ENCODE data around the gene NKAIN2. TPM values are rescaled to one million over a fixed set of nuclear protein-coding genes. Genes with fewer than 3 reads are reported as not detected.

NKAIN2 gene
- total and polyA plus RNA-seq, 2 experiments from 2014 or later, result 0.22 TPM; not detected in 1

DNA sequence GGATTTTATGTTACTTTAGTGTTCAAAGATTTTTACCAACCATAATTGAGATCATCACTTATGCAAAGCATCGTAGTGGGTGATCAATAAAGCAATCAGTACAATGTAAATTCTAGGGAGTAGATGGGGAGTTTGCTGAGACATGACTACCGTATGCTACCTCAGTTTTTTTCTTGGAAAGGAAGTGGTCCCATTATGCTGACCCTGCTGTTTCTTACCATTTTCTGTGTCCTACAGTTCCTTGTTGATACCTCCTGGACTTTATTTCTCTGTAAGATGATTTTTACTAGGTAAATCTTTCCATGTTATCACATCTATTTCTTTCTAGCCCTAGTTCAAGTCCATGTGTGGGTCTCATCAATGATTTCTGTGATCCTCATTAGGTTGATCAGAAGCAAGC lies 19.3 kb upstream of the NKAIN2 start:
- TF ChIP-seq, protein P1, sequence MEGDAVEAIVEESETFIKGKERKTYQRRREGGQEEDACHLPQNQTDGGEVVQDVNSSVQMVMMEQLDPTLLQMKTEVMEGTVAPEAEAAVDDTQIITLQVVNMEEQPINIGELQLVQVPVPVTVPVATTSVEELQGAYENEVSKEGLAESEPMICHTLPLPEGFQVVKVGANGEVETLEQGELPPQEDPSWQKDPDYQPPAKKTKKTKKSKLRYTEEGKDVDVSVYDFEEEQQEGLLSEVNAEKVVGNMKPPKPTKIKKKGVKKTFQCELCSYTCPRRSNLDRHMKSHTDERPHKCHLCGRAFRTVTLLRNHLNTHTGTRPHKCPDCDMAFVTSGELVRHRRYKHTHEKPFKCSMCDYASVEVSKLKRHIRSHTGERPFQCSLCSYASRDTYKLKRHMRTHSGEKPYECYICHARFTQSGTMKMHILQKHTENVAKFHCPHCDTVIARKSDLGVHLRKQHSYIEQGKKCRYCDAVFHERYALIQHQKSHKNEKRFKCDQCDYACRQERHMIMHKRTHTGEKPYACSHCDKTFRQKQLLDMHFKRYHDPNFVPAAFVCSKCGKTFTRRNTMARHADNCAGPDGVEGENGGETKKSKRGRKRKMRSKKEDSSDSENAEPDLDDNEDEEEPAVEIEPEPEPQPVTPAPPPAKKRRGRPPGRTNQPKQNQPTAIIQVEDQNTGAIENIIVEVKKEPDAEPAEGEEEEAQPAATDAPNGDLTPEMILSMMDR (IDR thresholded peaks at IDR 0.05; ENCODE audit: low read depth, low read length), result no peak
- Histone ChIP-seq H3K27me3 (no peaks in the 10 kb centered on the region), H3K9me3 (ENCODE audit: low read depth) (no peaks in the 10 kb centered on the region), H3K36me3 (no peaks in the 10 kb centered on the region), H3K4me3 (no peak overlapping the region), H3K27ac (no peak overlapping the region), H3K4me1 (ENCODE audit: low read depth) (no peaks in the 10 kb centered on the region)
- DNase-seq (ENCODE audit: low read depth in 1 of 2, low spot score in 1 of 2), result no peak

DNA sequence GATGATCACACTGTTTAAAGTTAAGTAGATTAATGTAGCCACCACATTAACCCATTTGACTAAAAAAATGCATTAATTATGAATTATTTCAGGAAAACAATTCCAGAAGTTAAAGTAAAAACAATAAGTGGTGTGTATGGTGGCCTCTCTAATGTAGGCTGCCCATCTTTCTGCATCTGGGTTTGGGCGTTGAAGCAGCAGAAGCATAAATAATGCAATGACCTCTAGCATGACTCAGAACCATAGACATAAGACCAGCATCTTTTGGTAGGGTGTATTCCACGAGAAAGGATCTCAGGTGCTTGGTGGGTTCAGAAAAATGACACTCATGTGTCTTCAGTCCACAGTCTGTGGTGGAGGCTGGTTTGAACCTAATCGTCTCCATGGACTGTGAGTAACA lies 18.6 kb upstream of the NKAIN2 start:
- TF ChIP-seq, protein P1 (IDR thresholded peaks at IDR 0.05; ENCODE audit: low read depth, low read length), result no peak
- no peak for DNase-seq (ENCODE audit: low read depth in 1 of 2, low spot score in 1 of 2)
- Histone ChIP-seq H3K4me1 (ENCODE audit: low read depth) (no peaks in the 10 kb centered on the region), H3K4me3 (no peak overlapping the region), H3K27me3 (no peaks in the 10 kb centered on the region), H3K9me3 (ENCODE audit: low read depth) (no peaks in the 10 kb centered on the region), H3K27ac (no peak overlapping the region), H3K36me3 (no peaks in the 10 kb centered on the region)

DNA sequence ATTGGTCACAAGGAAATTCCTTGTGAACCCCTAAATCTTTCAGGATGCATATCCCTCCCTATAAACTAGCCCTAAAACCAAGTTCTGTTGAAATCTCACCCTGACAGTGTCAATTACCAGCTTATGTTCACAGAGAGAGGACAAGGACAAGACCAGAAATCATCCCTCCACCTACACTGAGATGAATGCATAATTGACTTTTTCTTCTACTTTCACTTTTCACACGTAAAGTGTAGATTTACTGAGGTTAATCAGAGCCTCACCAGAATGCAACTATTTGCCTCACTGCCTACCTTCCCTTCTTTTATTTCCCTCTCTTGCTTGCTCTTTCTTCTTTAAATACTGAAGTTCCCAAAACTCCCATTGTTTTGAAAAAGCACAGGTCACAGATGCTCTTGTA lies 15.3 kb upstream of the NKAIN2 start:
- TF ChIP-seq, protein P1 (IDR thresholded peaks at IDR 0.05; ENCODE audit: low read depth, low read length), result no peak

DNA sequence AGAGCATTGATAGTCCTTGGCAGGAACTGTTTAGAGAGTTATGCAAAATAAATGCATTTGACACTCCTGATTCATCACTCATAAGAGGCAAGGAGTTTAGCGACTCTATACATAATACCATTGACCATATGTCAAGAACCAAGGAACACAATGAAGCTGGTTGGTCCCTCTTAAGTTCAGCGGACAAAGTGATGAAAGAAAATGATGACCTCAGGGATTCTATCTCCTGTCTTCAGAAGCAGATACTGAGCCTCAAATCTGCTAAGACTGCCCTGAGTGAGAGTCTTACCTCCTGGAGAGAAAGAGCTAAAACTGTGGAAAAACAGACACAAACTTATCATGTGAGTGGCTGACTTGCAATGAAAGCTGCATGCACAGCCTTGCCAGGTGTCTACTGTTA lies 9.5 kb upstream of the NKAIN2 start:
- Histone ChIP-seq H3K27ac (no peak overlapping the region), H3K27me3 (peaks cover 3% of the 10 kb centered on the region), H3K36me3 (no peaks in the 10 kb centered on the region), H3K4me3 (no peak overlapping the region), H3K4me1 (ENCODE audit: low read depth) (no peaks in the 10 kb centered on the region), H3K9me3 (ENCODE audit: low read depth) (no peaks in the 10 kb centered on the region)
- TF ChIP-seq, protein P1 (IDR thresholded peaks at IDR 0.05; ENCODE audit: low read depth, low read length), result no peak
- DNase-seq (ENCODE audit: low read depth in 1 of 2, low spot score in 1 of 2), result no peak

More for the DNA sequence above, 15.3 kb upstream of the NKAIN2 start:
- H3K4me1 ChIP-seq (ENCODE audit: low read depth), result no peaks in the 10 kb centered on the region
- H3K27ac ChIP-seq, result no peak overlapping the region
- no peaks in the 10 kb centered on the region for H3K9me3 ChIP-seq (ENCODE audit: low read depth)
- H3K36me3 ChIP-seq, result no peaks in the 10 kb centered on the region
- no peak for DNase-seq (ENCODE audit: low read depth in 1 of 2, low spot score in 1 of 2)
- no peak overlapping the region for H3K4me3 ChIP-seq
- H3K27me3 ChIP-seq, result no peaks in the 10 kb centered on the region

DNA sequence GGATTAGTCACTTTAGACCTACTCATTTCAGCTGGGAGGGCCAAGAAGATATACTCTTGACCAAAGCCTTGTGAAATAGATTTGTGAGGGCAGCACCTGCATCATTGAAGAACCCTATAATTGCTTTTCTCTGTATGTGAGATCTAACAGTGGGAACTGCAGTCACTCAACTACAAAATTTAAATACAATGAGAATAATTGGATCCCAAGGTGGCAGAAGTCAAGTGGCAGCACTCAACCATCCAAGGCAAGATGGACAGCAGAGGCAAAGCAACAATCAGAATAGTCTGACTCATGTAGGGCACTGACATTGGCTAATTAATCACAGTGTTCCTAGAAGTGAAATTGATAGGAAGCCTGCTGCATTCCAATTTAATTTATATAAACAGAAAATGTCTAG lies 8.9 kb upstream of the NKAIN2 start:
- DNase-seq (ENCODE audit: low read depth in 1 of 2, low spot score in 1 of 2), result no peak
- TF ChIP-seq, protein P1 (IDR thresholded peaks at IDR 0.05; ENCODE audit: low read depth, low read length), result no peak
- Histone ChIP-seq H3K4me1 (ENCODE audit: low read depth) (no peaks in the 10 kb centered on the region), H3K27ac (no peak overlapping the region), H3K9me3 (ENCODE audit: low read depth) (no peaks in the 10 kb centered on the region), H3K36me3 (no peaks in the 10 kb centered on the region), H3K4me3 (no peak overlapping the region), H3K27me3 (peaks cover 5% of the 10 kb centered on the region)

DNA sequence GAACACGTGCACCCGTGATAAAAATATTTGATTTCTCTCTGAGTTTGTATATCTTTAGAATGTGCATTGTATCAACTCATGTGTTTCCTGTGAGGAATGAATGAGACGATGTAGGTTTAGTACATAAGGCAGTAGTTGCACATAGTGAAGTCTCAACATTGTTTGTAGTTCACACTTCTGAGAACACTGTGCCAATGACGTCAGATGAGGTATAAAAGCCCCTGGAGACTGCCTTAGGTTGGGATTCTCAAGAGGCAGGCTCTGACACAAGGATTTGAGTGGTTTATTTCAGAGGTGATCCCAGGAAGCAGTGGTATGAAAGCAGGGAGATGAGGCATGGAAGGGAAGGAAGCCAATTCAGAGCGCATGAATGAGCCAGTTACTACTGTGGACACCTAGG lies 2.6 kb upstream of the NKAIN2 start:
- H3K4me1 ChIP-seq (ENCODE audit: low read depth), result no peaks in the 10 kb centered on the region
- H3K27me3 ChIP-seq, result peaks cover 53% of the 10 kb centered on the region
- H3K27ac ChIP-seq, result no peak overlapping the region
- no peaks in the 10 kb centered on the region for H3K9me3 ChIP-seq (ENCODE audit: low read depth)
- no peak overlapping the region for H3K4me3 ChIP-seq
- no peak for DNase-seq (ENCODE audit: low read depth in 1 of 2, low spot score in 1 of 2)
- H3K36me3 ChIP-seq, result no peaks in the 10 kb centered on the region
- TF ChIP-seq, protein P1 (IDR thresholded peaks at IDR 0.05; ENCODE audit: low read depth, low read length), result no peak

Measured in cardiac muscle cell (in vitro differentiated cells and primary cell).